Mesothelial cell of epicardium (in vitro differentiated cells): Measurements from ENCODE around the gene PLA2G1B. TPM values are rescaled to one million over a fixed set of nuclear protein-coding genes. Genes with fewer than 3 reads are reported as not detected.

ENCODE experiments used
- DNase-seq, 2 experiments: peaks; one replicate each; pipeline ENCODE4 v3.0.0; 2021; ENCODE audit warnings: low spot score in 2 of 2; ENCODE audit not compliant: unreplicated experiment in 2 of 2
- H3K27ac Mint-ChIP-seq: 2 replicates; pipeline ENCODE4 v1.8.0; 2021; ENCODE audit warnings: mixed read lengths
- H3K27me3 Mint-ChIP-seq: 2 replicates; pipeline ENCODE4 v1.8.0; 2021; ENCODE audit warnings: low read depth, mixed read lengths
- H3K36me3 Mint-ChIP-seq: 2 replicates; pipeline ENCODE4 v1.8.0; 2021; ENCODE audit warnings: mixed read lengths
- H3K4me1 Mint-ChIP-seq: 2 replicates; pipeline ENCODE4 v1.8.0; 2021; ENCODE audit warnings: mixed read lengths
- H3K4me3 Mint-ChIP-seq: 2 replicates; pipeline ENCODE4 v1.8.0; 2021; ENCODE audit warnings: mild to moderate bottlenecking, moderate library complexity, mixed read lengths
- H3K9me3 Mint-ChIP-seq: 2 replicates; pipeline ENCODE4 v1.8.0; 2021; ENCODE audit warnings: mixed read lengths
- CTCF ChIP-seq: fragments of 200-600 bp; sonication (generic); IDR thresholded peaks from one replicate; pipeline ENCODE4 v1.5.0; 2021; ENCODE audit warnings: antibody characterized with exemption; ENCODE audit not compliant: unreplicated experiment
- total RNA-seq: library from RNA; stranded (reverse); gene quantifications from 3 replicates; pipeline ENCODE4 v1.2.1, GENCODE V29; 2021

PLA2G1B gene
- total RNA-seq, 1 donor from 2014 or later: not detected

GRCh38 chr12:120284381-120284780 lies 43.2 kb downstream of the PLA2G1B start:
- DNase-seq: no peak
- Mint-ChIP-seq H3K27me3 (no peaks in the 10 kb centered on the region), H3K36me3 (no peaks in the 10 kb centered on the region), H3K4me1 (peaks cover 9% of the 10 kb centered on the region), H3K4me3 (no peak overlapping the region), H3K27ac (no peak overlapping the region), H3K9me3 (no peaks in the 10 kb centered on the region)
- no peak for TF ChIP-seq CTCF

DNA sequence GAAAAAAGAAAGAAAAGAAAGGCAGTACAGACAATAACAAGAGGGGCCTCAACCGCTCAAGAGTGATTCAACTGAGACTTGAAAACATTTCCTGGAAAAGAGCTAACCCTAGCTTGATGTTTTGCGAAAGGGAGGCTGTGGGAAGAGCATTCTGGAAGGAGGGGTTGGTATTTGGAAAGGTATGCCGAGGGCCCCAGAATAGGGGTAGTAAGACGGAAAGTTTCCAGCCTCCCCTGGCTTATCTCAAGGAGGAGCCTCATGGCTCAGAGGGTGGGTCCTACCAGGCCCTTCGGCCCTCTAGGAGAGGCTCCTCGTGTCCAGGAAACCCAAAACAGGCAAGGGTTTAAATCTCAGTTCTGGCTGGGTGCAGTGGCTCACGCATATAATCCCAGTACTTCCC lies 44.3 kb downstream of the PLA2G1B start:
- Mint-ChIP-seq H3K36me3 (no peaks in the 10 kb centered on the region), H3K27ac (peak overlapping the region; percentile 82), H3K4me1 (peaks cover 9% of the 10 kb centered on the region)

GRCh38 chr12:120278137-120279069 lies 49.2 kb downstream of the PLA2G1B start:
- DNase-seq: no peak
- no peaks in the 10 kb centered on the region for H3K36me3 Mint-ChIP-seq
- H3K27me3 Mint-ChIP-seq: no peaks in the 10 kb centered on the region
- H3K27ac Mint-ChIP-seq: no peak overlapping the region
- H3K9me3 Mint-ChIP-seq: peaks cover 4% of the 10 kb centered on the region
- TF ChIP-seq CTCF: no peak
- no peak overlapping the region for H3K4me3 Mint-ChIP-seq
- H3K4me1 Mint-ChIP-seq: peaks cover 2% of the 10 kb centered on the region

More for the DNA sequence above, 44.3 kb downstream of the PLA2G1B start:
- TF ChIP-seq CTCF: no peak
- Mint-ChIP-seq H3K4me3 (no peak overlapping the region), H3K27me3 (no peaks in the 10 kb centered on the region), H3K9me3 (peaks cover 4% of the 10 kb centered on the region)
- DNase-seq: no peak

GRCh38 chr12:120276734-120277133 lies 50.8 kb downstream of the PLA2G1B start:
- Mint-ChIP-seq H3K4me3 (no peak overlapping the region), H3K4me1 (no peaks in the 10 kb centered on the region), H3K27me3 (no peaks in the 10 kb centered on the region), H3K9me3 (peaks cover 4% of the 10 kb centered on the region), H3K36me3 (no peaks in the 10 kb centered on the region), H3K27ac (no peak overlapping the region)
- no peak for TF ChIP-seq CTCF
- DNase-seq: no peak

Other genes with a start within 250 kb of the PLA2G1B start
- 28.1 to 36.5 TPM (median 33.2 TPM) in 3 replicates for gene RAB35, start 211.0 kb downstream of the PLA2G1B start, total RNA-seq
- 121 to 134 TPM (median 127 TPM) in 3 replicates for gene GCN1, start 133.1 kb downstream of the PLA2G1B start, total RNA-seq
- 1,924 to 1,989 TPM (median 1,950 TPM) in 3 replicates for gene RPLP0, start 126.7 kb downstream of the PLA2G1B start, total RNA-seq
- gene PXN, start 62.0 kb downstream of the PLA2G1B start, total RNA-seq: 113 to 123 TPM (median 117 TPM) in 3 replicates
- gene RNU4-2, start 35.9 kb downstream of the PLA2G1B start, total RNA-seq: 9,118 to 10,048 TPM (median 9,930 TPM) in 3 replicates
- gene RNU4-1, start 34.5 kb downstream of the PLA2G1B start, total RNA-seq: 5,196 to 5,477 TPM (median 5,368 TPM) in 3 replicates
- gene SIRT4, start 25.5 kb downstream of the PLA2G1B start, total RNA-seq: 3.9 to 4.6 TPM (median 4.3 TPM) in 3 replicates
- gene MSI1, start 41.4 kb upstream of the PLA2G1B start, total RNA-seq: 27.7 to 32.7 TPM (median 28.4 TPM) in 3 replicates
- gene COX6A1, start 110.3 kb upstream of the PLA2G1B start, total RNA-seq: 229 to 242 TPM (median 230 TPM) in 3 replicates
- 22.3 to 25.3 TPM (median 23.5 TPM) in 3 replicates for gene TRIAP1, start 118.6 kb upstream of the PLA2G1B start, total RNA-seq
- 27.5 to 30.8 TPM (median 29.7 TPM) in 3 replicates for gene GATC, start 118.7 kb upstream of the PLA2G1B start, total RNA-seq
- gene SRSF9, start 142.0 kb upstream of the PLA2G1B start, total RNA-seq: 197 to 203 TPM (median 199 TPM) in 3 replicates
- 249 to 260 TPM (median 258 TPM) in 3 replicates for gene DYNLL1, start 168.3 kb upstream of the PLA2G1B start, total RNA-seq
- gene COQ5, start 201.4 kb upstream of the PLA2G1B start, total RNA-seq: 28.5 to 29.1 TPM (median 28.9 TPM) in 3 replicates
- gene RNF10, start 206.6 kb upstream of the PLA2G1B start, total RNA-seq: 150 to 160 TPM (median 151 TPM) in 3 replicates